Breast epithelium (tissue), 4 donors: ENCODE data around the gene GLDC. TPM values are rescaled to one million over a fixed set of nuclear protein-coding genes. Genes with fewer than 3 reads are reported as not detected.
A peak's percentile ranks its signal among the peaks of the same experiment; 100 is the strongest.

Source experiments
- DNase-seq, 2 donors: peaks; one replicate each; pipeline ENCODE4 v3.0.0-alpha.2; 2019; ENCODE audit warnings: low spot score in 2 of 2
- H3K27ac ChIP-seq, 2 donors: fragments of 200-600 bp; sonication (generic) in 1 of 2; one replicate each; pipeline ENCODE4 v1.5.1; 2016 to 2019; ENCODE audit warnings: mild to moderate bottlenecking in 1 of 2
- H3K27me3 ChIP-seq, 2 donors: fragments of 200-600 bp; sonication (generic) in 1 of 2; one replicate each; pipeline versions ENCODE4 v1.5.1 to v1.6.0; 2017 to 2019; ENCODE audit warnings: control low read depth in 1 of 2, mild to moderate bottlenecking in 1 of 2
- H3K36me3 ChIP-seq: fragments of 200-600 bp; one replicate; pipeline ENCODE4 v1.5.1; 2019
- H3K4me1 ChIP-seq, 2 donors: fragments of 200-600 bp; sonication (generic); one replicate each; pipeline ENCODE4 v1.5.1; 2016 to 2019; ENCODE audit warnings: control low read depth in 1 of 2
- H3K4me3 ChIP-seq, 3 donors: fragments of 200-600 bp; sonication (generic); 1 replicate in 2 of 3; 2 replicates in 1 of 3; pipeline ENCODE4 v1.5.1; 2016 to 2019; ENCODE audit warnings: mild to moderate bottlenecking in 3 of 3, moderate library complexity in 2 of 3
- H3K9me3 ChIP-seq, 2 donors: fragments of 200-600 bp; sonication (generic) in 1 of 2; one replicate each; pipeline ENCODE4 v1.5.1; 2016 to 2019; ENCODE audit warnings: control low read depth in 1 of 2
- POLR2A ChIP-seq: fragments of 450-650 bp; IDR thresholded peaks from one replicate; pipeline ENCODE4 v1.6.1; 2016; ENCODE audit warnings: antibody characterized with exemption, mild to moderate bottlenecking, moderate library complexity
- POLR2AphosphoS5 ChIP-seq, 3 donors: sonication (generic); formaldehyde crosslinking; IDR thresholded peaks; one replicate each; pipeline ENCODE4 v1.6.1; 2017; ENCODE audit warnings: antibody characterized with exemption in 3 of 3
- intact Hi-C: fragments of 100-400 bp; cut with DNase I; formaldehyde crosslinking; loops from one replicate; pipeline ENCODE4 v1.15.1; 2023; ENCODE audit warnings: low total_unique reads
- total RNA-seq, 3 donors: library from RNA; depleted of rRNA; stranded (reverse); fragments of >200 nt; gene quantifications; one replicate each; pipeline ENCODE4 v1.1.0, GENCODE V29; 2016
- TF ChIP-seq, protein P1 (sequence below), 3 donors: fragments of 450-650 bp; IDR thresholded peaks; one replicate each; pipeline ENCODE4 v1.5.1; 2016 to 2017; ENCODE audit warnings: antibody characterized with exemption in 3 of 3, mild to moderate bottlenecking in 3 of 3, moderate library complexity in 3 of 3

Gene GLDC
- total RNA-seq, 3 donors from 2014 or later = 0.16 to 2.6 (median 0.66) TPM

DNA sequence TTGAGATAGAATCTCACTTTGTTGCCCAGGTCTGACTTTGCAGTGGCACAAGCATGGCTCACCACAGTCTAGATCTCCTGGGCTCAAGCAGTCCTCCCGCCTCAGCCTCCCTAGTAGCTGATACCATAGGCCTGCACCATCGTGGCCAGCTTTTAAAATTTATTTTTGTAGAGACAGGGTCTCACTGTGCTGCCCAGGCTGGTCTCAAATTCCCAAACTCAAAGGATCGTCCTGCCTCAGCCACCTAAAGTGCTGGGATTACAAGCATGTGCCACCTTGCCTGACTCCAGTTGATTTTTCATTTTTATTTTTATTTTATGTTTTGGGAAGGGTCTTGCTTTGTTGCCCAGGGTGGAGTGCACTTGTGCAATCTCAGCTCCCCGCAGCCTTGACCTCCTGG, 41.7 kb upstream of the GLDC start:
- Histone ChIP-seq H3K27me3 (no peaks in the 10 kb centered on the region), H3K27ac (no peak overlapping the region), H3K36me3 (no peaks in the 10 kb centered on the region), H3K4me3 (no peak overlapping the region), H3K9me3 (no peaks in the 10 kb centered on the region), H3K4me1 (no peaks in the 10 kb centered on the region)
- DNase-seq = no peak
- intact Hi-C loops = no loop called here
- TF ChIP-seq POLR2AphosphoS5 (IDR thresholded peaks at IDR 0.05) (no peak), POLR2A (no peak)
- TF ChIP-seq, protein P1, sequence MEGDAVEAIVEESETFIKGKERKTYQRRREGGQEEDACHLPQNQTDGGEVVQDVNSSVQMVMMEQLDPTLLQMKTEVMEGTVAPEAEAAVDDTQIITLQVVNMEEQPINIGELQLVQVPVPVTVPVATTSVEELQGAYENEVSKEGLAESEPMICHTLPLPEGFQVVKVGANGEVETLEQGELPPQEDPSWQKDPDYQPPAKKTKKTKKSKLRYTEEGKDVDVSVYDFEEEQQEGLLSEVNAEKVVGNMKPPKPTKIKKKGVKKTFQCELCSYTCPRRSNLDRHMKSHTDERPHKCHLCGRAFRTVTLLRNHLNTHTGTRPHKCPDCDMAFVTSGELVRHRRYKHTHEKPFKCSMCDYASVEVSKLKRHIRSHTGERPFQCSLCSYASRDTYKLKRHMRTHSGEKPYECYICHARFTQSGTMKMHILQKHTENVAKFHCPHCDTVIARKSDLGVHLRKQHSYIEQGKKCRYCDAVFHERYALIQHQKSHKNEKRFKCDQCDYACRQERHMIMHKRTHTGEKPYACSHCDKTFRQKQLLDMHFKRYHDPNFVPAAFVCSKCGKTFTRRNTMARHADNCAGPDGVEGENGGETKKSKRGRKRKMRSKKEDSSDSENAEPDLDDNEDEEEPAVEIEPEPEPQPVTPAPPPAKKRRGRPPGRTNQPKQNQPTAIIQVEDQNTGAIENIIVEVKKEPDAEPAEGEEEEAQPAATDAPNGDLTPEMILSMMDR (IDR thresholded peaks at IDR 0.05) = no peak

DNA sequence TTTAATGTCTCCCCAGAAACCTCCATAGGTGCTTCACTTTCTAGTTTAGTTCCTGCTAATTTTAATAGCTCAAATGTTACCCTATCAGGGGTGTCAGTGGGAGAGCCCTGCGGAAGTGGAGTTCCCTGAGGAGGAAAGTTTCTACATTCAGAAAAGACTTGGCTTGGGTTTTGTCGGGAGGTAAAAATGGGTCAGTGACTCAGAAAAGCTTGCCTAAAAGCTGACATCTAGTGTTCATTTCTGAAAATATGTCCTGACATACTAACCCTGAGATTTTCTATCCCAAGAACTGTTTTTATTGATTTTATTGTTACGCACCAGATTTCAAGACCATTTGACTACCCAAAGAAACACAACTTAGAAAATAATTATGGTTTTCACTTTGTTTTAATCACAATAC, 40.9 kb upstream of the GLDC start:
- intact Hi-C loops = no loop called here
- Histone ChIP-seq H3K36me3 (no peaks in the 10 kb centered on the region), H3K9me3 (no peaks in the 10 kb centered on the region), H3K27me3 (no peaks in the 10 kb centered on the region), H3K4me1 (no peaks in the 10 kb centered on the region), H3K27ac (no peak overlapping the region), H3K4me3 (no peak overlapping the region)
- no peak for DNase-seq
- TF ChIP-seq POLR2A = no peak
- TF ChIP-seq, protein P1 (IDR thresholded peaks at IDR 0.05) = no peak
- TF ChIP-seq POLR2AphosphoS5 (IDR thresholded peaks at IDR 0.05) = no peak

DNA sequence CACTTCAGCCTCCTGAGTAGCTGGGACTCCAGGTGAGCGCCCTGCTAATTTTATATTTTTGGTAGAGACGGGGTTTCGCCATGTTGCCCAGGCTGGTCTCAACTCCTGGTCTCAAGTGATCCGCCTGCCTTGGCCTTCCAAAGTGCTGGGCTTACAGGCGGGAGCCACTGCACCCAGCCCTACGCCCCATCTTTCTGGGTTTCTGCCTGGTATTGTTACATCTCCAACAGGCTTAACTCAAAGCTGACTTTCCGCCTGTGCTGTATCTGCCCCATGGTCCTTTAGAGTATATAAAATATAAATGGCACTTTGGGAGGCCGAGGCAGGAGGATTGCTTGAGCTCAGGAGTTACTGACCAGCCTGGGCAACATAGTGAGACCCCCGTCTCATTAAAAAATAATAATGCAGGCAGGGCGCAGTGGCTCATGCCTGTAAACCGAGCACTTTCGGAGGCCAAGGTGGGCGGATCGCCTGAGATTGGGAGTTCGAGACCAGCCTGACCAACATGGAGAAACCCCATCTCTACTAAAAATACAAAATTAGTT, 36.5 kb upstream of the GLDC start:
- Histone ChIP-seq H3K27ac (peak overlapping the region; percentile 96 to 97), H3K36me3 (no peaks in the 10 kb centered on the region), H3K9me3 (no peaks in the 10 kb centered on the region), H3K4me1 (no peaks in the 10 kb centered on the region), H3K27me3 (no peaks in the 10 kb centered on the region), H3K4me3 (peak overlapping the region; percentile 63 to 90 (median 71))
- DNase-seq = no peak
- TF ChIP-seq, protein P1 (IDR thresholded peaks at IDR 0.05) = no peak
- no peak for TF ChIP-seq POLR2A
- intact Hi-C loops = no loop called here

DNA sequence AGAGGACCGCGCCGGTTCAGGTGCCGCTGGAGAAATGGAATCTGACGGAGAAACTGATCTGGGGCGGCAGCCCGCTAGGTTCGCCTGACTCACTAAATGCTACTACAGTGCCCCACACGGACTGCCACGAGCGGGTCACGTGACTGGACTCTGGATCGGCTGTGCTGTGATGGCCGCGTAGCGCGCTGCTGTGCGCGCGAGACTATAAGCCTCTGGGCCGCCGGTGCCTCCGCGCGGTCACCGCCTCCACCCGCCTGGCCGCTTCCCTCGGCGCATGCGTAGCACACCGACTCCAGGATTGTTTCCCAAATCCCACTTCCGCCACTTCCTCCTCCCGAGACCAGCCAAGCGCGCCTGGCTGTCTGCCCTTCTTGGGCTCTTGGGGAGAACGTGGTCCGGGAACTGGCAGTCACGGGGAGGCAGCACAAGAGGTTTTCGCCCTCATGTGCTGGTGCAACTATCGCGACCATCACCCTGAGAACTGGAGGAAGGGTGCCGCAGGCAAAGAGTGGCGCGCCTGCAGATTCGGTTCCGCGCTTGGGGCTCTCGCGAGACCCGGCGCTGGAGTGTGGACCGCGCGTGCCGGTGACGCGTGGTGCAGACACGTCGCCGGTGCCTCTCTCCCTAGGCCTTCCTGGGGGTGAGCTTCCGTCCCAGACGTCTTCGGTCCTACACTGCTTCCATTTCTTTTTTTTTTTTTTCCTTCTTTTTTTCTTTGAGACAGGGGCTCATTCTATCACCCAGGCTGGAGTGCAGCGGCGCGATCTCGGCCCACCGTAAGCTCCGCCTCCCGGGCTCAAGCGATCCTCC, 35.8 kb upstream of the GLDC start:
- peak overlapping the region; percentile 96 to 97 for H3K27ac ChIP-seq
- no peaks in the 10 kb centered on the region for H3K27me3 ChIP-seq
- peak overlapping the region; percentile 63 to 90 (median 71) for H3K4me3 ChIP-seq
- peak; percentile 36 for TF ChIP-seq POLR2A
- TF ChIP-seq, protein P1 (IDR thresholded peaks at IDR 0.05) = no peak
- peak; percentile 84 to 89 (median 85) for TF ChIP-seq POLR2AphosphoS5 (IDR thresholded peaks at IDR 0.05)
- H3K4me1 ChIP-seq = no peaks in the 10 kb centered on the region
- intact Hi-C loops = no loop called here
- peak; percentile 94 to 97 for DNase-seq
- H3K9me3 ChIP-seq = no peaks in the 10 kb centered on the region
- no peaks in the 10 kb centered on the region for H3K36me3 ChIP-seq

DNA sequence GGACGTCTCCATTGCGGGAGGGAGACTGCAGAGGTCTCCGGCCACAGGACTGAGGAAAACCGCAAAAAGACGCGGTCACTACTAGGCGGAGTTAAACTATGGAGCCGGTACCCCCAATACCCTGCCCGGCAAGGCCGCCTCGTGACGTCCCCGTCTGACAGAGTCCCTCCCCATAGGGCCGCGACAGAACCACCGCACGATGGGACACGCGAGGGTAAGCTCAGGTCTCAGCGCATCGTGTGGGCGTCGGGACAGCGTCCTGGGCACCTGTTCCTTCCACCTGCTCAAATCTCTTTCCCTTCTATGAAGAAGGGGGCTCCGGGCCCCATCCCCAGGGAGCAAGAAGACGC, 35.2 kb upstream of the GLDC start:
- intact Hi-C loops = no loop called here
- peak; percentile 44 to 60 for DNase-seq
- TF ChIP-seq POLR2AphosphoS5 (IDR thresholded peaks at IDR 0.05) = no peak
- TF ChIP-seq, protein P1 (IDR thresholded peaks at IDR 0.05) = no peak
- TF ChIP-seq POLR2A = peak; percentile 26

More for the DNA sequence above, 35.2 kb upstream of the GLDC start:
- peak overlapping the region; percentile 96 to 97 for H3K27ac ChIP-seq
- H3K27me3 ChIP-seq = no peaks in the 10 kb centered on the region
- H3K36me3 ChIP-seq = no peaks in the 10 kb centered on the region
- peak overlapping the region; percentile 63 to 90 (median 71) for H3K4me3 ChIP-seq
- no peaks in the 10 kb centered on the region for H3K9me3 ChIP-seq
- no peaks in the 10 kb centered on the region for H3K4me1 ChIP-seq
